WI38 (cell line): Measurements from ENCODE around the gene PRDM13.

Experiments
- H3K4me3 ChIP-seq: 2 replicates; pipeline ENCODE4 v1.5.1; 2011; ENCODE audit warnings: low read depth, mild to moderate bottlenecking, control low read depth, low read length
- CTCF ChIP-seq: IDR thresholded peaks from 2 replicates; pipeline ENCODE4 v1.5.1; 2012; ENCODE audit warnings: low read depth, mild to moderate bottlenecking, control low read depth, low read length

Gene PRDM13

GRCh38 chr6:99575544-99576227, 30.9 kb upstream of the PRDM13 start:
- TF ChIP-seq CTCF: no peak
- H3K4me3 ChIP-seq: no peak overlapping the region

GRCh38 chr6:99579781-99580180, 26.9 kb upstream of the PRDM13 start:
- no peak for TF ChIP-seq CTCF
- H3K4me3 ChIP-seq: no peak overlapping the region

GRCh38 chr6:99587792-99588191, 18.8 kb upstream of the PRDM13 start:
- TF ChIP-seq CTCF: no peak
- no peak overlapping the region for H3K4me3 ChIP-seq

- TF ChIP-seq CTCF: peak; percentile 25; the same call in 1 of the 2 replicates
- H3K4me3 ChIP-seq: peak overlapping the region; percentile 51
Observed at GRCh38 chr6:99588618-99589289, 17.9 kb upstream of the PRDM13 start.

GRCh38 chr6:99589290-99589672, 17.4 kb upstream of the PRDM13 start:
- H3K4me3 ChIP-seq: peak overlapping the region; percentile 51
- no peak for TF ChIP-seq CTCF

- TF ChIP-seq CTCF: no peak
Observed at GRCh38 chr6:99589907-99590493, 16.6 kb upstream of the PRDM13 start.

More at GRCh38 chr6:99589907-99590493, 16.6 kb upstream of the PRDM13 start:
- H3K4me3 ChIP-seq: no peak overlapping the region
